Gastroesophageal sphincter (tissue), 4 donors: ENCODE results near the gene DECR2. TPM values are rescaled to one million over a fixed set of nuclear protein-coding genes. Genes with fewer than 3 reads are reported as not detected.

ENCODE experiments used
- ATAC-seq: fragments of 150-250 bp; one replicate; pipeline ENCODE4 v1.9.1; 2016; ENCODE audit warnings: mild to moderate bottlenecking, moderate library complexity
- H3K27ac ChIP-seq, 4 donors: fragments of 200-600 bp; sonication (generic) in 3 of 4; 1 replicate in 3 of 4; 2 replicates in 1 of 4; pipeline ENCODE4 v1.5.1; 2016 to 2019
- H3K27me3 ChIP-seq: fragments of 200-600 bp; sonication (generic); one replicate; pipeline ENCODE4 v1.5.1; 2019
- H3K36me3 ChIP-seq, 2 donors: fragments of 200-600 bp; sonication (generic); one replicate each; pipeline ENCODE4 v1.5.1; 2019; ENCODE audit warnings: control low read depth in 1 of 2
- H3K4me1 ChIP-seq, 3 donors: fragments of 200-600 bp; sonication (generic); 1 replicate in 2 of 3; 2 replicates in 1 of 3; pipeline ENCODE4 v1.5.1; 2016 to 2019; ENCODE audit warnings: control low read depth in 2 of 3
- H3K4me3 ChIP-seq, 2 donors: fragments of 200-600 bp; sonication (generic); one replicate each; pipeline ENCODE4 v1.5.1; 2019; ENCODE audit warnings: mild to moderate bottlenecking in 1 of 2, moderate library complexity in 1 of 2
- H3K9me3 ChIP-seq, 3 donors: fragments of 200-600 bp; sonication (generic); one replicate each; pipeline ENCODE4 v1.5.1; 2017 to 2019; ENCODE audit warnings: control low read depth in 2 of 3
- EP300 ChIP-seq: sonication (generic); formaldehyde crosslinking; IDR thresholded peaks from one replicate; pipeline ENCODE4 v1.6.1; 2017; ENCODE audit warnings: antibody characterized with exemption, mild to moderate bottlenecking
- POLR2A ChIP-seq, 2 donors: fragments of 450-650 bp; IDR thresholded peaks; one replicate each; pipeline ENCODE4 v1.6.1; 2017; ENCODE audit warnings: antibody characterized with exemption in 2 of 2, mild to moderate bottlenecking in 2 of 2, moderate library complexity in 1 of 2
- POLR2AphosphoS5 ChIP-seq: sonication (generic); formaldehyde crosslinking; IDR thresholded peaks from one replicate; pipeline ENCODE4 v1.6.1; 2017; ENCODE audit warnings: antibody characterized with exemption
- WGBS, 2 donors: methylation state at CpG; one replicate each; pipeline ENCODE4 v1.1.5; 2018; ENCODE audit warnings: low coverage in 1 of 2; 5-methylcytosine and 5-hydroxymethylcytosine counted together
- total RNA-seq, 4 donors: library from RNA; depleted of rRNA; stranded (reverse); fragments of >200 nt; gene quantifications; one replicate each; pipeline ENCODE4 v1.1.0, GENCODE V29; 2016
- TF ChIP-seq, protein P1 (sequence below), 4 experiments: fragments of 200-600 bp in 2 of 4; fragments of 450-650 bp in 2 of 4; sonication (generic) in 1 of 4; IDR thresholded peaks; one replicate each; pipeline ENCODE4 v1.5.1; 2017 to 2019; ENCODE audit warnings: antibody characterized with exemption in 4 of 4, mild to moderate bottlenecking in 2 of 4, moderate library complexity in 2 of 4

The DECR2 gene
- total RNA-seq, 4 donors from 2014 or later, result 11.7 to 25.4 (median 19.9) TPM

GRCh38 chr16:374616-374926, 27.1 kb upstream of the DECR2 start:
- Histone ChIP-seq H3K9me3 (no peaks in the 10 kb centered on the region), H3K4me1 (peaks cover 0 to 27% (median 15%) of the 10 kb centered on the region in 3 donors), H3K27me3 (no peaks in the 10 kb centered on the region), H3K36me3 (peaks cover 0 to 65% of the 10 kb centered on the region in 2 donors), H3K4me3 (no peak overlapping the region), H3K27ac (no peak overlapping the region)
- 70% methylated on average over 2 of the region's 9 CpGs; no CpG with 5 or more reads in 1 of the 2 donors for WGBS, 2 donors
- no peak for ATAC-seq
- TF ChIP-seq EP300 (no peak), POLR2AphosphoS5 (no peak), POLR2A (IDR thresholded peaks at IDR 0.05) (no peak)
- TF ChIP-seq, protein P1, sequence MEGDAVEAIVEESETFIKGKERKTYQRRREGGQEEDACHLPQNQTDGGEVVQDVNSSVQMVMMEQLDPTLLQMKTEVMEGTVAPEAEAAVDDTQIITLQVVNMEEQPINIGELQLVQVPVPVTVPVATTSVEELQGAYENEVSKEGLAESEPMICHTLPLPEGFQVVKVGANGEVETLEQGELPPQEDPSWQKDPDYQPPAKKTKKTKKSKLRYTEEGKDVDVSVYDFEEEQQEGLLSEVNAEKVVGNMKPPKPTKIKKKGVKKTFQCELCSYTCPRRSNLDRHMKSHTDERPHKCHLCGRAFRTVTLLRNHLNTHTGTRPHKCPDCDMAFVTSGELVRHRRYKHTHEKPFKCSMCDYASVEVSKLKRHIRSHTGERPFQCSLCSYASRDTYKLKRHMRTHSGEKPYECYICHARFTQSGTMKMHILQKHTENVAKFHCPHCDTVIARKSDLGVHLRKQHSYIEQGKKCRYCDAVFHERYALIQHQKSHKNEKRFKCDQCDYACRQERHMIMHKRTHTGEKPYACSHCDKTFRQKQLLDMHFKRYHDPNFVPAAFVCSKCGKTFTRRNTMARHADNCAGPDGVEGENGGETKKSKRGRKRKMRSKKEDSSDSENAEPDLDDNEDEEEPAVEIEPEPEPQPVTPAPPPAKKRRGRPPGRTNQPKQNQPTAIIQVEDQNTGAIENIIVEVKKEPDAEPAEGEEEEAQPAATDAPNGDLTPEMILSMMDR (IDR thresholded peaks at IDR 0.05), result no peak

DNA sequence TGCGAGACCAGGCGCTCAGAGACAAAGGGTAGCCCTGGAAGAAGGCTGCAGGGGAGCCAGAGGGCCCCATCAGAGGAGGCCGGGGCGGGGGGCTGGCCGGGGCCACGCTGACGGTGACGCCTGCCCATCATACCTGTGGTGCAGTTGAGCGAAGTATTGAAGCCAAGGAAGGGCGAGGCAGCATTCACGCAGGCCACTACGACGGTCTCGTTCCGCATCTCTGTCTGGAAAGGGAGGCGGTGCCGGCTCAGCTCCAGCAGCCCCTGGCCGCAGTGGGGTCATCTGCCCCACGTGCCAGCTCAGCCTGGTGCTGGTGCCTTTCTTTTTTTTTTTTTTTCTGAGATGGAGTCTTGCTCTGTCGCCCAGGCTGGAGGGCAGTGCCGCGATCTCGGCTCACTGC, 26.5 kb upstream of the DECR2 start:
- ATAC-seq, result no peak
- Histone ChIP-seq H3K4me3 (no peak overlapping the region), H3K9me3 (no peaks in the 10 kb centered on the region), H3K27me3 (no peaks in the 10 kb centered on the region), H3K36me3 (peaks cover 0 to 65% of the 10 kb centered on the region in 2 donors), H3K4me1 (peaks cover 0 to 27% (median 16%) of the 10 kb centered on the region in 3 donors), H3K27ac (no peak overlapping the region)
- TF ChIP-seq EP300 (no peak), POLR2A (IDR thresholded peaks at IDR 0.05) (no peak), POLR2AphosphoS5 (no peak)
- TF ChIP-seq, protein P1 (IDR thresholded peaks at IDR 0.05), result no peak
- 86 to 91% methylated on average over 12 to 13 of the region's 23 CpGs for WGBS, 2 donors

DNA sequence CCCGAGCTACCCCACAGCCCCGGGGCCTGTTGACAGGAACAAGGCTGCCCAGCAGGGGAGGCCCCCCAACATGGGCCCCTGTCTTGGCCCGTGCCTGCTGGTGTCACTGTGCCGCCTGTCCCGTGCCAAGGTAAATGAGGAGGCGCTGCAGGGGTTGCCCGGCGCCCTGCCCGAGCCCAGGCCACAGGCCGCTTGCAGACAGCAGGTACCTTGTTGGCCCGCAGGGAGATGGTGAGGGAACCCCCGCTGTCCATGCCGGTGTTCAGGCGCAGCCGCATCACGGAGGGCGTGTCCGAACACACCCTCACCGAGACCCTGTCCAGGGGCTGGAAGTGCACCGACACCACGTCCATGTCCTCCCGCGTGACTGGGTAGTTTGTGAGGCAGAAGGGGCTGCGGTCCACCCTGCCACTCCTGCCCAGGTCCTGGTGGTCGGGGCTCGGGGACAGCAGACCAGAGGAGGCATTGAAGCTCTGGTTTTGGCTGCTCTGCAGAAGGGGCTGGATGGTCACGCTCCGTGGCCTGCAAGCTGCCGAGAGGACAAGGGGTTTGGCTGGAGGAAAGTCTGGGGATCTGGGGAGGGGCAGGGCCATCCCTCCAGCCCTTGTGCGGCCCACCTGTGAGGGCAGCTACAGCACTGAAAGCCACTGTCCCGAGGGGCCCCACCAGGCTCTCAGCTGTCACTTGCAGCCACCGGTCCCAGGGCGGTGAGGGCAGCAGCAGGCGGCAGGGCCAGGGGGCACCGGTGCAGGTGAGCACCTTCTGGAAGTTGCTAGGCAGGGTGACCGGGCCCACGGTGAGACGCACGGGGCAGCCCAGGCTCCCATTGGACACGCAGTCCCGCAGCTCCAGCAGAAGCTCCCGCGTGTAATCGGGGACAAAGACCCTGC, 25.5 kb upstream of the DECR2 start:
- Histone ChIP-seq H3K27ac (no peak overlapping the region), H3K4me1 (peaks cover 0 to 29% (median 19%) of the 10 kb centered on the region in 3 donors), H3K27me3 (no peaks in the 10 kb centered on the region), H3K36me3 (peaks cover 0 to 65% of the 10 kb centered on the region in 2 donors), H3K4me3 (no peak overlapping the region), H3K9me3 (no peaks in the 10 kb centered on the region)
- WGBS, 2 donors, result no CpG with 5 or more reads among the region's 44 CpGs
- ATAC-seq, result no peak
- TF ChIP-seq, protein P1 (IDR thresholded peaks at IDR 0.05), result no peak
- no peak for TF ChIP-seq POLR2A (IDR thresholded peaks at IDR 0.05)
- TF ChIP-seq POLR2AphosphoS5, result no peak
- TF ChIP-seq EP300, result no peak

DNA sequence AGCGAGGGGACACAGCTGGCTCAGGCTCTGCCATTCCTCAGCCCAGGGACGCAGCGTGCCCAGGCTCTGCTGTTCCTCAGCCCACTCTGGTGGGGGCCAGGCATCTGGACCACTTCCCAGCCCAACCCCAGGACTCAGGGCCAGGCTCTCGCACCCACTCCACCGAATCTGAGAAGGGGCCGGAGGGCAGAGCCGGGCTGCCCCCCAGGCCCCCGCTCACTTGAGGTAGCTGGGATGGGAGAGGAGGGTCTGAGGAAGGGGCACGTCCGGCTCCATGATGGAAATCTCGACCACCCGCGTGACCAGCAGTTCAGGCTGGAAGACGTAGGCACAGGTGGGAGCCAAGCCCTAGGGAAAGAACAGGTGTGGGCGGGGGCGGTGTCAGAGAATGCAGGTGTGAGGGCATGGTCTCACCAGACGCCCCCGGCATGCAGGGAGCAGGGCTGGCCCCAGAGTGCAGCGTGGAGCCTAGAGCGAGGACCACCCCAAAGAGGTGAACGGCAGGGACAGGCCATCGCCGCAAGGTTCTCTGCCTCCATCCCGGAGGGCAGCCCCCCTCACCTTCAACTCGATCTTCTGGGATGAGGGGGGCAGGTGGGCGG, 24.8 kb upstream of the DECR2 start:
- Histone ChIP-seq H3K36me3 (peaks cover 0 to 59% of the 10 kb centered on the region in 2 donors), H3K27ac (no peak overlapping the region), H3K4me3 (no peak overlapping the region), H3K27me3 (no peaks in the 10 kb centered on the region), H3K4me1 (peaks cover 0 to 27% (median 18%) of the 10 kb centered on the region in 3 donors), H3K9me3 (no peaks in the 10 kb centered on the region)
- ATAC-seq, result no peak
- WGBS, 2 donors, result 78% methylated on average over 8 of the region's 26 CpGs; no CpG with 5 or more reads in 1 of the 2 donors
- TF ChIP-seq POLR2A (IDR thresholded peaks at IDR 0.05) (no peak), EP300 (no peak), POLR2AphosphoS5 (no peak)
- TF ChIP-seq, protein P1 (IDR thresholded peaks at IDR 0.05), result no peak
